Muscle layer of colon (tissue), 2 donors: ENCODE measurements around the gene ATP2A3.
"Not testable (repeated sequence)": the region's sequence is repeated elsewhere in the genome, so short reads cannot be mapped to it uniquely, and the experiment has no call there.

Source experiments
- H3K27ac ChIP-seq: one replicate; pipeline ENCODE4 v1.7.0; 2013; ENCODE audit warnings: low read depth, mild to moderate bottlenecking, low read length, moderate library complexity
- H3K27me3 ChIP-seq, 2 donors: one replicate each; pipeline ENCODE4 v1.7.0; 2013; ENCODE audit warnings: low read length in 2 of 2, mild to moderate bottlenecking in 2 of 2; ENCODE audit not compliant: insufficient read depth in 2 of 2, control insufficient read depth in 1 of 2
- H3K36me3 ChIP-seq: one replicate; pipeline ENCODE4 v1.7.0; 2013; ENCODE audit warnings: mild to moderate bottlenecking, low read length; ENCODE audit not compliant: insufficient read depth
- H3K4me1 ChIP-seq: one replicate; pipeline ENCODE4 v1.7.0; 2013; ENCODE audit warnings: mild to moderate bottlenecking, low read length; ENCODE audit not compliant: insufficient read depth
- H3K4me3 ChIP-seq, 2 donors: one replicate each; pipeline ENCODE4 v1.7.0; 2013; ENCODE audit warnings: low read length in 2 of 2, low read depth in 1 of 2, mild to moderate bottlenecking in 1 of 2, moderate library complexity in 1 of 2
- H3K9ac ChIP-seq: one replicate; pipeline ENCODE4 v1.7.0; 2013; ENCODE audit warnings: low read length
- H3K9me3 ChIP-seq: one replicate; pipeline ENCODE4 v1.7.0; 2013; ENCODE audit warnings: mild to moderate bottlenecking, low read length
- donor health status: abdominal sarcoma.
- donor health status: Adenocarcinoma of cecum.

The ATP2A3 gene

DNA sequence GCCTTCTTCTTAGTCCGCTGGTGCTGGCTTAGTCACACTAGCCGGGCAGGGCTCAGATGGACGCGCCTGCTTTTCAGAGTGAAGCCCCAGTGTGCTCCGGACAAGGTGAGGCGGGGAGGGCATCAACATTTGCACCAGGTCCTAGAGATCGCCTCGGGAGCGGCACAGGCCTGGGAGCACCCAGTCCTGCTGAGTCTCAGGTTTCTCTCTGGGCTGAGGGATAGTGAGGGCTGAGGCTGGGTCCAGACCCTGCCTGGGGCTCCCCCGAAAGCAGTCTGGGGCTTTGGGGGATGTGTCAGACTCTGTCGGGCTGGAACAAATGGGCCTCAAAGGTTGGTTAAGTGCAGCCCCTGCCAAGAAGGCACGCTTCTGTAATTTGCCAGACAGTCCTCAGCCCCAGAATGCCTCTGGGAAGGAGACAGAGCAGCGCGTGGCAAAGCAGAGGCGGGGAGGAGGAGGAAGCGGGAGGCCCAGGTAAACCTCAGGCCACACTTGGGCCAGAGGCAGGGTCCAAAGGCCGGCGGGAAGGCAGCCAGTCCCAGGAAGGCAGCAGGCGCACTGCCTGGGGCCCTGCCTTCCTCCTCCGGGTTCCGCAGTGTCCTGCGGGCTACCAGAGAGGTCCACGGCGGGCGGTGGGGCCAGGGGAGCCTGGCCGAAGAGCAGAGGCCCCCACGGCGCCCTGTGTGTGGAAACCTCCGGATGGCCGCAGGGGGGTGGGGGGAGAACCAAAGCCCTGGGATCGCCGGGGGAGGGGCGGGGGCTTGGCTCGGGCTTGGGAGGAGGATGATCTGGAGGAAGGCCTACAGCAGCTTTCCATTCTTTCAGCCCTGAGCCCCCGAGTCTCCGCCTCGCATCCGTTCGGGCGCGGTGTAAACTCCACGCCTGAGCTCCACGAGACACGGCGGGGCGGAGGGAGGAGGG is 39.5 kb upstream of the ATP2A3 start:
- Histone ChIP-seq H3K9ac (no peak overlapping the region), H3K4me1 (peaks cover 4% of the 10 kb centered on the region), H3K4me3 (no peak overlapping the region), H3K27me3 (peaks cover 0 to 3% of the 10 kb centered on the region in 2 donors), H3K27ac (no peak overlapping the region), H3K36me3 (peaks cover 35% of the 10 kb centered on the region), H3K9me3 (no peaks in the 10 kb centered on the region)

DNA sequence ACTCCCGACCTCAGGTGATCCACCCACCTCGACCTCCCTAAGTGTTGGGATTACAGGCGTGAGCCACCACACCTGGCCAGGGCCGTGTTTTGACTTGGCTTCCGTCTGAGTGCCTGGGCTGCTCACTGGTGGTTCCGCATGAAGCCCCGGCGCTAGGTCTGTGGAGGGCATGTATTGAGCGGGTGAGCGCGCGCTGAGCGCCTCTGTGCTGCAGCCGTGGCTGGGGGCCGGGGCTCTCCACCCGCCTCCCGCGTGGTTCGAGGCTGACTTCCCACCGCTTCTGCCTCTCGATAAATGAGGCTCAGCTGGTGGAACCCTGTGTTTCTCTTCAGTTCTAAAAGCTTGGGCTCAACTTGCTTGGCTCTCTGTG is 38.9 kb upstream of the ATP2A3 start:
- Histone ChIP-seq H3K4me3 (no peak overlapping the region), H3K4me1 (peaks cover 4% of the 10 kb centered on the region), H3K9me3 (no peaks in the 10 kb centered on the region), H3K9ac (no peak overlapping the region), H3K27ac (no peak overlapping the region), H3K27me3 (peaks cover 0 to 3% of the 10 kb centered on the region in 2 donors), H3K36me3 (peaks cover 28% of the 10 kb centered on the region)

DNA sequence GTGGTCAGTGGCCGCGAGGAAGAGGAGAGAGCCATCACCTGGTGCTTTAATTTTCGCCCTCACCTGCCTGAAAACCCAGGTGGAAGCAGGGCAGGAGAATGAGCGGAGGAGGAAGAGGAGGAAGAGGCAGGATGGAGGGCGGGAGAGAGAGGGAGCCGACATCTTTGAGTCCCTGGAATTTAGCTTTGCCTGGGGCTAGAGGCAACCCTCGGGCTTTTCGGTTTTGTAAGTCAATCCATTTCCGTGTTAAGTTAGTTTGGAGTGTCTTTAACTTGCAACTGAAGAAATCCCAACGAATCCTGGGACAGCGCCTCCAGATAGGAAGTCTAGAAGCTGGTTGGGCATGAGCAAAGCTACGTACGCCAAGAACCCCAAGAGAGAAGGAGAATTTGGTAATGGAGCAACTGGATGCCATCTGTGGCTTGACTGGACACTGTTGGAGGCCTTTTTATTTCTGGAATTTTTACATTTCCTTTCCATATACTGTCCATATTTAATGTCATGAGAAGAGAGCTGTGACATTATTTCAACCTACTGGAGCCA is 36.9 kb upstream of the ATP2A3 start:
- no peak overlapping the region for H3K9ac ChIP-seq
- peaks cover 8% of the 10 kb centered on the region for H3K36me3 ChIP-seq
- H3K9me3 ChIP-seq: no peaks in the 10 kb centered on the region
- peaks cover 0 to 3% of the 10 kb centered on the region in 2 donors for H3K27me3 ChIP-seq
- H3K4me1 ChIP-seq: peaks cover 4% of the 10 kb centered on the region
- no peak overlapping the region for H3K27ac ChIP-seq
- no peak overlapping the region for H3K4me3 ChIP-seq

DNA sequence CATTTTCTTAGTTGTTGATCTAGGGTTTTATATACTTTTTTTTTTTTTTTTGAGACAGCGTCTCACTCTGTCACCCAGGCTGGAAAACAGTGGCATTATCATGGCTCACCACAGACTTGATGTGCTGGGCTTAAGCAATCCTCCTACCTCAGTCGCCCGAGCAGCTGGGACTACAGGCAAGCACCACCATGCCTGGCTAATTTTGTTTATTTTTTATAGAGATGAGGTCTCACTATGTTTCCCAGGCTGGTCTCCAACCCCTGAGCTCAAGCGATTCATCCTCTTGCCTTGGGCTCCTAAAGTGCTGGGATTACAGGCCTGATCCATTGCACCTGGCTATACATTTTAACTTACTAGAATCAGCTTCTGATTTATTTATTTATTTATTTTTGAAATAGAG is 34.2 kb upstream of the ATP2A3 start:
- H3K27me3 ChIP-seq: peaks cover 0 to 3% of the 10 kb centered on the region in 2 donors
- no peaks in the 10 kb centered on the region for H3K4me1 ChIP-seq
- H3K27ac ChIP-seq: no peak overlapping the region
- no peaks in the 10 kb centered on the region for H3K36me3 ChIP-seq
- H3K9ac ChIP-seq: no peak overlapping the region
- no peak overlapping the region for H3K4me3 ChIP-seq
- peaks cover 6% of the 10 kb centered on the region for H3K9me3 ChIP-seq

DNA sequence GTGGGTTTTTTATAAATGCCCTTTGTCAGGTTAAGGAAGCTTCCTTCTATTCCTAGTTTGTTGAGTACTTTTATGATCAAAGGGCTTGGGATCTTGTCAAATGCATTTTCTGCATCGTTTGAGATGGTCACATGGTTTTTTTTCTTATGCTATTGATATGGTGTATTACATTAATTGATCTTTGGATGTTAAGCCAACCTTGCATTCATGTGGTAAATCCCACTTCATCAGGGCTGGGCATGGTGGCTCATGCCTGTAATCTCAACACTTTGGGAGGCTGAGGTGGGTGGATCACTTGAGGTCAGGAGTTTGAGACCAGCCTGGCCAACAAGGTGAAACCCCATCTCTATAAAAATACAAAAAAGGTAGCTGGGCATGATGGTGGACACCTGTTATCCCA is 30.8 kb upstream of the ATP2A3 start:
- Histone ChIP-seq H3K4me1 (no peaks in the 10 kb centered on the region), H3K27ac (no peak overlapping the region), H3K27me3 (peaks cover 0 to under 1% of the 10 kb centered on the region in 2 donors), H3K36me3 (no peaks in the 10 kb centered on the region), H3K9me3 (peaks cover 6% of the 10 kb centered on the region), H3K9ac (no peak overlapping the region), H3K4me3 (no peak overlapping the region)

DNA sequence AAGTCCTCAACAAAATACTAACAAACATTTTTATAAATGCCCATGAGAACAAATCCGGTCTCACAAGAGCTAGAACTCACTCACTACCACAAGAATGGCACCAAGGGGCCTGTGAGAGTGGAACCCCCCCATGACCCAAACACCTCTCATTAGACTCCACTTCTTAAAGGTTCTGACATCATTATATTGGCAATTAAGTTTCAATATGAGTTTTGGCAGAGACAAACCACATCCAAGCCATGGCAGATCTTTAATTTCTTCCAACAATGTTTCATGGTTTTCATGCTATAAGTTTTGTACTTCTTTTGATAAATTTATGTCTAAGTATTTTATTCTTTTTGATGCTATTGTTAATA is 30.0 kb upstream of the ATP2A3 start:
- no peak overlapping the region for H3K27ac ChIP-seq
- H3K36me3 ChIP-seq: no peaks in the 10 kb centered on the region
- no peaks in the 10 kb centered on the region for H3K27me3 ChIP-seq
- no peak overlapping the region for H3K4me3 ChIP-seq
- H3K9me3 ChIP-seq: peaks cover 6% of the 10 kb centered on the region
- H3K4me1 ChIP-seq: no peaks in the 10 kb centered on the region
- no peak overlapping the region for H3K9ac ChIP-seq

DNA sequence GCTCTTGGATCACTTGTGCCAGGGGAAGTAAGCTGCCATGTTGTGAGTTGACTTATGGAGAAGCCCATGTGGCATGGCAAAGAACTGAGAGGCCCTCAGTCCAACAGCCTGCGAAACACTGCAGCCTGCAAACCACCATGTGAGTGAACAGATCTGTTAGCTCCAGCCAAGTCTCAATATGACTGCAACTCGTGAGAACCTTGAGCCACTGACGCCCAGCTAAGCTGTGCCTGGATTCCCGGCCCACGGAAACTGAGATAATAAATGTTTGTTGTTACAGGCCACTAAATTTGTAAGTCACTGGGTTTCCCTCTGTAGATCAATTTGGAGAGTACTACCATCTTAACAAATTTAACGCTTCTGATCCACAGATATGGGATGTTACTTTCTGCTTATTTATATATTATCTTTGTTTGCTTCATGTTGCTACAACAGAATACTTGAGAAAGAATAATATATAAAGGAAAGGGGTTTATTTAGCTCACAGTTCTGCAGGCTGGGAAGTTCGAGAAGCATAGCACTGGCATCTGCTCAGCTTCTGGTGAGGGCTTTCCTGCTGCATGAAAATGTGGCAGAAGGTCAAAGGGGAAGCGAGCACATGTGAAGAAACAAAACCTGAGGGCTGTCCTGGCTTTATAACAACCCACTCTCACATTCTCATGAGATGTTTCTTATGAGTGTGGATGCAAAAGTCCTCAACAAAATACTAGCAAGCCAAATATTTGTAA is 29.4 kb upstream of the ATP2A3 start:
- Histone ChIP-seq H3K27ac (no peak overlapping the region), H3K9ac (no peak overlapping the region), H3K36me3 (no peaks in the 10 kb centered on the region), H3K4me3 (no peak overlapping the region), H3K27me3 (no peaks in the 10 kb centered on the region), H3K9me3 (peaks cover 6% of the 10 kb centered on the region), H3K4me1 (no peaks in the 10 kb centered on the region)

DNA sequence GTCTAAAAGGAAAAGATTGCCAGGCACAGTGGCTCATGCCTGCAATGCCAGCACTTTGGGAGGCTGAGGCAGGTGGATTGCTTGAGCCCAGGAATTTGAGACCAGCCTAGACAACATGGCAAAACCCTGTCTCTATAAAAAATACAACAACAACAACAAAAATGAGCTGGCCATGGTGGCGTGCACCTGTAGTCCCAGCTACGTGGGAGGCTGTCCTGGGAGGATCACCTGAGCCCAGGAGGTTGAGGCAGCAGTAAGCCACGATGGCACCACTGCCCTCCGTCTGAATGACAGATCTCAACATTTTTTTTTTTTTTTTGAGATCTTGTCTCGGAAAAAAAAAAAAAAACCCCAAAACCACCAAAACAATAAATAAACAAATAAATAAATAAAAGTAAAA is 28.1 kb upstream of the ATP2A3 start:
- Histone ChIP-seq H3K4me3 (no peak overlapping the region), H3K9ac (no peak overlapping the region), H3K27ac (no peak overlapping the region), H3K9me3 (peaks cover 6% of the 10 kb centered on the region), H3K4me1 (no peaks in the 10 kb centered on the region), H3K36me3 (no peaks in the 10 kb centered on the region), H3K27me3 (no peaks in the 10 kb centered on the region)

DNA sequence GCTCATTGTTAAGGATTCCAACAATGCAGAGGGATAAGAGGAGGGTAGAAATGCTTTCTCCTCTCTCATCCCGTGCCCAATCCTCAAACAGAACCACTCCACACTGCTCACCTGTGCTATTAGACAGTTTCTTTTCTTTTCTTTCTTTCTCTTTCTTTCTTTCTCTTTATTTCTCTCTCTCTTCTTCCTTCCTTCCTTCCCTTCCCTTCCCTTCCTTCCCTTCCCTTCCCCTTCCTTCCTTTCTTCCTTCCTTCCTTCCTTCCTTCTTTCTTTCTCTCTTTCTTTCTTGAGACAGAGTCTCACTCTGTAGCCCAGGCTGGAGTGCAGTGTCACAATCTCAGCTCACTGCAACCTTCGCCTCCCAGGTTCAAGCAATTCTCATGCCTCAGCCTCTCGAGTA is 27.5 kb upstream of the ATP2A3 start:
- H3K27ac ChIP-seq, H3K9ac ChIP-seq, H3K9me3 ChIP-seq, H3K27me3 ChIP-seq, H3K4me1 ChIP-seq, H3K4me3 ChIP-seq, H3K36me3 ChIP-seq: not testable (repeated sequence)

DNA sequence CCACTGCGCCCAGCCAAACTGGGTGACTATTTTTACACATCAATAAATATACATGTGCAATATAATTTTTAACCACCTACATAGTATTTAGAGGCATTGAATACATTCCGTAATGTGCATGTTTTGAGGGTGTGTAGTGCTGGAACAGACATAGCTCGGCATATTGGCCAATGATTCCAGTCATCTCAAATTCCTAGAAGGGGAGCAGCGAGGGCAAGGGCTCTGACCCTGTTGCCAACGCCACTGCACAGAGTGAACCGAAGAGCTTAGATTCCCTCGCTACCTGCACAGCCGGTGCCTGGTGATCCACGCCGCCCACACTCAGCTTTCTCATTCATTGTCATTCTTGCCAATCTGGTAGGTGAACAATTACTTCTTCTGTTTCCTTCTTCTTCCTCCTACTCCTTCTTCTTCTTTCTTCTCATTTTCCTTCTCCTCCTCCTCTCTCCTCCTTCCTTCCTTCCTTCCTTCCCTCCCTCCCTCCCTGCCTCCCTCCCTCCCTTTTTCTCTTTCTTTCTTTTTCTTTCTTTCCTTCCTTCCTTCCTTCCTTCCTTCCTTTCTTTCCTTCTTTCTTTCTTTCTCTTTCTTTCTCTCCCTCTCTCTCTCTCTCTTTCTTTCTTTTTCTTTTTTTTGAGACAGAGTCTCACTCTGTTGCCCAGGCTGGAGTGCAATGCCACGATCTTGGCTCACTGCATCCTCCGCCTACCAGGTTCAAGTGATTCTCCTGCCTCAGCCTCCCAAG is 26.3 kb upstream of the ATP2A3 start:
- Histone ChIP-seq H3K36me3 (no peaks in the 10 kb centered on the region), H3K4me3 (no peak overlapping the region), H3K4me1 (no peaks in the 10 kb centered on the region), H3K9me3 (peaks cover 6% of the 10 kb centered on the region), H3K9ac (no peak overlapping the region), H3K27me3 (no peaks in the 10 kb centered on the region), H3K27ac (no peak overlapping the region)
